ENCODE data around the gene BANF2. TPM values are rescaled to one million over a fixed set of nuclear protein-coding genes. Genes with fewer than 3 reads are reported as not detected.
A peak's percentile ranks its signal among the peaks of the same experiment; 100 is the strongest.

BANF2 gene
- total RNA-seq, 4 donors from 2014 or later, result not detected

DNA sequence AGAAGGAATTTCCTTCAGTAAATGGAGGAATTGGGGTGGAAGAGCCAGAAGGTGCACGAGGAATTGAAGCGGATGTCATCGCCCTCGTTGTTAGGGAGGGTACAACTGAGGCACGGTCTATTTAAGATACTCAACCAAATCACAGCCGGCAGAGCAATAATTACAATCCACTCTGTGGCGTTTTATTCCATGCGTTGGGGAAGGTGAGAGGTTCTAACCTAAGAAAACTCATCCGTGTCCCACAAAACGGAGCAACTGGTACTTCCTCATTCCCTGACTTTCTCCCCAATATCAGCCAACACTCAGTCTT, 16.9 kb upstream of the BANF2 start:
- Histone ChIP-seq H3K9me3 (no peaks in the 10 kb centered on the region), H3K36me3 (peaks cover 5% of the 10 kb centered on the region), H3K4me1 (peaks cover 24% of the 10 kb centered on the region), H3K27me3 (no peaks in the 10 kb centered on the region), H3K27ac (no peak overlapping the region), H3K4me3 (peak overlapping the region; percentile 75)
- 31% methylated on average over 10 of the region's 10 CpGs for WGBS
- no peak for DNase-seq (ENCODE audit: low spot score in 2 of 2)
- no peak for TF ChIP-seq POLR2A (IDR thresholded peaks at IDR 0.05)
- no peak for TF ChIP-seq CTCF (IDR thresholded peaks at IDR 0.05)
- no peak for TF ChIP-seq POLR2AphosphoS5 (IDR thresholded peaks at IDR 0.05)
- no peak for TF ChIP-seq EP300 (IDR thresholded peaks at IDR 0.05)

DNA sequence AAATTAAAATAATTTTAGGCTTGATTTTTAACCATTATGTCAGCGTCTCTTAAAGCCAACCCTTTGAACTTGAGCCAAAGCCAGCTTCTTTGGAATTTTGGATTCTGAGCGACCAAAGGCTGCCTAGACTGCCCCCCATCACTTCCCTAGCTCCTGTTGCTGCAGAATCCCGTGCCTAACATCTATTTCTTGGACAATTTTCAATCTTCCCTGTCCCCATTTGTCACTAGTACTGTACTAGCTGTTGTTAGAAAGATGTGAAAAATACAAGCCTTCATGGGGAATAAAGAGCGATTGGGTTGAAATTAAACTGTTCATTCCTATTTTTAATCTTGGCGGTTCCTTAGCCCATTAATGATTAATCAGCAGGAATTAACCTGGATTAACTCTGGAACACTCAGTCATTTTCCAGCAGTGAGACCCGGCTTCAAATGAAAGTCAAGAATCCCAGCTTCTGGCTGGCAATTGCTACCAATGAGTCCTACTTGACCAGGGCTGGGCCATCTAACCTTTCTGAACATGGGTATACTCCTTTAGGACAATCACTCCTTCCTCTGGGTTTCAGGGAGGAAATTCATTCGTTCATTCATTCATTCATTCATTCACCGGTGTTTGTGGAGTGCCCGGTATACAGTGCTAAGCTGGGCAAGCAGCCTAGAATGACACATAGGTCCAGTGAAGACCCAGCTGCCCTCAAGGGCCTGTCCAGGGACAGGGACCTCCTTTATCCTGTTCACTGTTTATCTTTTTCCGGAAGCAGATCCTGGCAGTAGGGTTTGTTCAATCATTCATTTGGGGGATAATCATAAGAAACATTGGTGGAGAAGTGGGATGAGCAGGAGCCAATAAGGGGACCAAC, 16.3 kb upstream of the BANF2 start:
- H3K4me1 ChIP-seq, result peaks cover 24% of the 10 kb centered on the region
- TF ChIP-seq CTCF (IDR thresholded peaks at IDR 0.05), result no peak
- no peak for TF ChIP-seq EP300 (IDR thresholded peaks at IDR 0.05)
- TF ChIP-seq POLR2A (IDR thresholded peaks at IDR 0.05), result no peak
- TF ChIP-seq POLR2AphosphoS5 (IDR thresholded peaks at IDR 0.05), result no peak
- WGBS, result 68% methylated on average over 10 of the region's 10 CpGs
- no peaks in the 10 kb centered on the region for H3K9me3 ChIP-seq
- no peaks in the 10 kb centered on the region for H3K36me3 ChIP-seq
- H3K27me3 ChIP-seq, result no peaks in the 10 kb centered on the region
- no peak overlapping the region for H3K27ac ChIP-seq
- peak overlapping the region; percentile 75 for H3K4me3 ChIP-seq
- DNase-seq (ENCODE audit: low spot score in 2 of 2), result no peak

GRCh38 chr20:17684077-17684888, 15.5 kb upstream of the BANF2 start:
- H3K9me3 ChIP-seq, result no peaks in the 10 kb centered on the region
- H3K4me3 ChIP-seq, result no peak overlapping the region
- TF ChIP-seq POLR2A (IDR thresholded peaks at IDR 0.05) (no peak), POLR2AphosphoS5 (IDR thresholded peaks at IDR 0.05) (no peak), CTCF (IDR thresholded peaks at IDR 0.05) (no peak), EP300 (IDR thresholded peaks at IDR 0.05) (no peak)
- DNase-seq (ENCODE audit: low spot score in 2 of 2), result no peak
- peaks cover 23% of the 10 kb centered on the region for H3K4me1 ChIP-seq
- WGBS, result 77% methylated on average over 13 of the region's 13 CpGs
- H3K27ac ChIP-seq, result no peak overlapping the region
- H3K27me3 ChIP-seq, result no peaks in the 10 kb centered on the region
- no peaks in the 10 kb centered on the region for H3K36me3 ChIP-seq

DNA sequence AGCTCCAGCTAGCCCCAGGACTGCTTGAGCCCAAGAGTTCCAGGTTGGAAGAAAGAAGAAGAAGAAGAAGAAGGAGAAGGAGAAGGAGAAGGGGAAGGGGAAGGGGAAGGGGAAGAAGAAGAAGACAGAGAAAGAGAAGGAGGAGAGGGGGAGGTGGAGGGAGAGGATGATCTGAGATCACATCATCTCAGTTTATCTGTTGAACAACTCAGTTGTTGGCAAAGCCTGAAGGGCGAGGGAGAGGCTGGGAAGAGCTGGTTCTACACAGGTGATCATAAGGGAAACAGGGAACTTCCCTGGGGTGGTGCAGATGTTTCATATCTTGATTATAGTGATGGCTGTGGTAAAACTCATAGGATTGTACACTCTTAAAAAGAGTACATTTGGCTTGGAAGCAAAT, 14.6 kb upstream of the BANF2 start:
- DNase-seq (ENCODE audit: low spot score in 2 of 2), result no peak
- WGBS, result 50% methylated on average over 1 of the region's 1 CpG
- Histone ChIP-seq H3K36me3 (no peaks in the 10 kb centered on the region), H3K27ac (no peak overlapping the region), H3K4me3 (no peak overlapping the region), H3K4me1 (peaks cover 14% of the 10 kb centered on the region), H3K27me3 (no peaks in the 10 kb centered on the region), H3K9me3 (no peaks in the 10 kb centered on the region)
- TF ChIP-seq POLR2AphosphoS5 (IDR thresholded peaks at IDR 0.05), result no peak
- no peak for TF ChIP-seq CTCF (IDR thresholded peaks at IDR 0.05)
- no peak for TF ChIP-seq POLR2A (IDR thresholded peaks at IDR 0.05)

GRCh38 chr20:17687800-17688199, 12.0 kb upstream of the BANF2 start:
- TF ChIP-seq POLR2A (IDR thresholded peaks at IDR 0.05) (no peak), EP300 (IDR thresholded peaks at IDR 0.05) (no peak), CTCF (IDR thresholded peaks at IDR 0.05) (no peak), POLR2AphosphoS5 (IDR thresholded peaks at IDR 0.05) (no peak)
- no peak overlapping the region for H3K27ac ChIP-seq
- no peak overlapping the region for H3K4me3 ChIP-seq
- no peak for DNase-seq (ENCODE audit: low spot score in 2 of 2)
- whole genome bisulfite sequencing, result 87% methylated on average over 3 of the region's 3 CpGs
- no peaks in the 10 kb centered on the region for H3K9me3 ChIP-seq
- no peaks in the 10 kb centered on the region for H3K27me3 ChIP-seq
- H3K36me3 ChIP-seq, result no peaks in the 10 kb centered on the region
- H3K4me1 ChIP-seq, result peaks cover 4% of the 10 kb centered on the region

Measured in suprapubic skin (tissue), 4 donors.